ENCODE results near the gene KIF12.

Gene KIF12

DNA sequence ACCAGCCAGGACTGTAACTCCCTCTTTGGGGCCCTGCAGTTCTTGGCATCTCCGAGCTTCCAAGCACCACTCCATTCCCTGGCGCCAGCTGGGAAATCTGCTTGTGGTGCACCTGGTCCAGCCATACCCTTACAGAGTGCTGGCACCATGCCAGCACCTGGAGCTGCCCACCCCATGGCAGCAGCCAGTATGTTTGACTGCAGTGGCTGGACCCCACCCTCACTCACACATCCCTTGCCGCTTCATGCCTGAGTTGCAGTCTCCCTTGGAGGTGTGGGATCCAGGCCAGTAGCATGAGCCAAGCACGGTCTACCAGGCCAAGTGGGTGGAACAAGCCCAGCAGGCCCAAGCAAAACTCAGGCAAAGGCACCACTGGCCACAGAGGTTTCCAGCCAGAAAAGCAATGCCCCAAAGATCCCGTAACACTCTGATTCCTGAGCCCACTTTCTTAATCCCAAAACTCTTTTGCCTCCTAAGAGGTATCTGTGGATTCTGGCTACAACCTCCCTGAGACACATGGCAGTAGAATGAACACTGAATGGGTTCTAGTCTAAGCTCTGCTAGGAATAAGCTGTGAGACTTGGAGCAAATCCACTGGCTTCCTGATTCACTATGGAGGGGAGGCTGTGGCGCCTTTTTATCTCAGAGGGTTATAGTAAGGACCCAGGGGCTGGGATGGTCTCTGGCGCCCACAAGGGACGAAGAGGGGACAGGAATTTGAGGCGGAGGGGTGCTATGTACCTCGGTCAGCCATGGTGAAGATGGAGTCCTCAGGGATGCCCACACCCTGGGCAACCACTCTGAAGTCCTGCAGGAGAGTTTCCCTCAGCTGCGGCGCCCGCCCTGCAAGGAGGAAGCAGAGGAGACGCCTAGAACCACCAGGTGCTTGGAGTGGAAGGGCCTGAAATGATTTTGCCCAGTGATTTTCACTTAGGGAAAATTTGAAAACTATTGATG, 26.6 kb downstream of the KIF12 start:
- FAIRE-seq (no peak), DNase-seq (ENCODE audit: extremely low spot score, insufficient read length, low read depth) (no peak)

DNA sequence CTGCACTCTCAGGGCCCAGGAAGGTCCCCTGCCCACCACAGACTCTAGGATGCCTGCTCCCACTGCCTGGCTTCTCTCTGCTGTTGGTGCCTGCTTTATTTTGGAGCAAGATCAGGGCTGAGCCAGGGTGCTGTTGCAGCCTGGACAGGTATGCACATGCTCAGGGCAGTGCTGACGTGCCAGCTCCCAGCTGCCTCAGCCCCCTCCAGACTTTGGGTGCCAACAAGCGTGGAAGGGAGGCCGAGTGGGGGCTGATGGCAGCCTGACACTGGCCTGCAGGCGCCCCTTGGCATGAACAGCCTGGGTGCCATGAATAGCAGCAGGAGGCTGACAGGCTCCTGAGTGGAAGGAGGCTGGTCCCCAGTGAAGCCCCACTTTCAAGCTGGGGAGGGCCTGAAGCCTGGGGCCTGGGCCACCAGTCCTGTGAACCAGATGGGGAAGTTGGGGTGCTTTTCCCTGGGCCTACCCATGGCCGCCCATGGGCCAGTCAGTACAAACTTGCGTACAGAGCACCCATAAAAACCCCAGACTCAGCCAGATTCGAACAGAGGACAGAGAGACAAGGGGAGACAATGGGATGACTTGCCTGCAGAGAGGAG, 27.8 kb downstream of the KIF12 start:
- DNase-seq (ENCODE audit: extremely low spot score, insufficient read length, low read depth): no peak
- FAIRE-seq: no peak

DNA sequence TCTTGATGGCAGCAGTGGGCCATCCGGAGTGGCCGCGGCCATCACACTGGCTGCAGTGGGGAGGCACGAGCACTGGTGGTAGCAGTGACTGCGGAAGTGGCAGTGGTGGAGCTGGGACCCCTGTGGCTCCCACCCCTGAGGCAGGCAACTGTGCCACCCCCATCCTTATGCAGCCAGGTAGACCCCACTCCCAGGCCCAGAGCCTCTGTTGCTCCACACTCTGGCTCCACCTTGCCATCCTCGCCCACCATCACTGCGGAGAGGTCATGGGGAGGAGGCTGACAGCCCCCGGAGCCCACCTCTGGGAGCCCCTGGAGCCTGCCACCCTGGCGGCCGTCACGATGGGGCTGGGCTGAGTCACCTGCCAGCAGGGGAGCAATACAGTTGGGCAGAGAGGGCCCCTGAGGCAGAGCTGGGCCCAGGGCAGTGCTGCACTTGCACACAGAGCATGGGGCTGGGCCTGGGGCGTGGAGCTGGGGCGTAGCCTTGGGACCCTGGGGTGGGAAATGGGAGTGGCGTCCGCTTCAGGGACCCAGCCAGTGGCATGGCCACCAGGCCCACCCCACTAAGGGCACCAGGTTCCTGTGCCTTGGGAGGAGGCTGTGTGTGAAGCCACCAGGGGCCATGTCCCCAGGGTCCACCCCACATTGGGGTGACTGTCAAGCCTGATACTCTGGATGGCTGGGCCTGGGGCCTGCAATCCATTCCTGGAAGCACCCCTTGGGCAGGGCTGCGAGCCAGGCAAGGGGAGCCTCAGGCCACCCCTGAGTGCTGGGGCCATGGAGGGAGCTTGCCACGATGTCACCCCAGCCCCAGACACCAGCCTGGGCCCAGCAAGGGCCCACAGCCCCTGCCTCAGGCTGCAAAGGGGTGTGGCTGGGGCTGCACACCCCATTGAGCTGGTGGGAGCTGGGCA, 28.6 kb downstream of the KIF12 start:
- DNase-seq (ENCODE audit: extremely low spot score, insufficient read length, low read depth) (no peak), FAIRE-seq (no peak)

DNA sequence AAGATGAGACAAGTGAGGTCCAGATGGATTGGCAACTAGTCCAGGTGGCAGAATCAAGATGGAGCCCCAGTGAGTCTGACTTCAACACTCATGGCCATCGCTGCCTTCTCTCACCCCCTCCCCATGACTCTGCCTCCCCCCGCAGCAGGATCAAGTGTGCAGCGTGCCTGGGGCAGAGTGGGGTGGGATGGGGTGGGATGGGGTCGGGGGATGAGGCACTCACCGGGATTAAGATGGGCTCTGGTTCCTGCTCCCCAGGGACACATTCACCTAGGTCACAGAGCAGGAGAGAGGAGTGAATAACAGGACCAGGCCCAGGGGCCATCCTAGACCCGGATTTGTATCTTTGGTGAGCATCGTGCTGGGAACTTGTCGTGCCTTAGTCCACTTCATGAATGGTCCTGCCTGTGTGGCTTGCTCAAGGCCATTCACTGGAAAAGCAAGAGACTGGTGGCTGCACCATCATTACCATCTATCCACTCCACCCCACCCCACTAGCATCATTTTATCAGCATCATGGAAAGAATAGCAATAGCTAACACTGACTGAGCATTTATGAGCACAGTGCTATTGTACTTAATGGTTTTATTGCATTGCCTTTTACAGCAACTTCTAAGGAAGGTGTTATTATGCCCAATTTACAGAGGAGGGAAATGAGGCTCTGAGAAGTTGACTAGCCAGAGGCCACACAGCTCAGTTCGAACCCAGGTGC, 29.5 kb downstream of the KIF12 start:
- no peak for FAIRE-seq
- DNase-seq (ENCODE audit: extremely low spot score, insufficient read length, low read depth): no peak

DNA sequence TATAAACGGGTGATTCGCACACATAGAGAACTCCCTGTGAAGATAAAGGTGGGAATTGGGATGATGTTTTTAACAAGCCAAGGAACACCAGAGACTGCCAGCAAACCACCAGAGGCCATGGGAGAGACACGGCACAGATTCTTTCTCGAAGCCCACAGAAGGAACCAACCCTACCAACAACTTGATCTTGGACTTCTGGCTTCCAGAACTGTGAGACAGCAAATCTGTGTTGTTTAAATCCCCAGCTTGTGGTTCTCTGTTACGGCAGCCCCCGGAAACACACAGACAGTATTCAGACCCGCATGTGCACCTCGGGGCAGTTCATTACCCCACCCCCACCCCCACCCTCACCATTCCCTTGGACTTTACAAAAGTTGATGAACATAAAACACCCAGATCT, 33.8 kb downstream of the KIF12 start:
- no peak for DNase-seq (ENCODE audit: extremely low spot score, insufficient read length, low read depth)
- no peak for FAIRE-seq

DNA sequence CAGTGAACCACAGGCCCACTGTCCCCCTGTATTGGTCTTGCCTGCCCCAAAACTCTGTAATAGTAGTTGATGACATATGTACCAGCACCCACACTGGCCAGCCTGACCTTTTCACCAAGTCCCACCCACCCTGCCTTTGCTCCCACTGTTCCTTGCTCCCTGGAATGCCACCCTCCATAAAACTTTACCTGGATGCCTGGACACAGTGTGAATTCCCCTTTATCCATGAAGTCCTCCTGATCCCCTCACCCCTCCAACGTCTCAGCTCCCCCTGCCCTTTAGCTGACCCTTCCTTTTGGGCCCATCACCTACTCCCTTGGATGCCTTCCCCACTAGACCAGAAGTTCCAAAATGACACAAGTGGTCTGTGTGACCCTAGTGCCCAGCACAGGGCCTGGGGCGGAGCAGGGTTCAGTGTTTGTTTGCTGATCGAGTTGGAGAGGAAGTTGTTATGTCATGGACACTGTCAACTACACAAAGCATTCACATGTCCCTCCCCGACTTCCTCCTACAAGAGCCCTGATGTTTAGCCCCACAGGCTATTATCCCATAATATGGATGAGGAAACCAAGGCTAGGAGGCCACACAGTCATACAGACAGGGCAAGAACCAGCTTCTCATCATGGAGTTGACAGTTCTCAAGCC, 37.1 kb downstream of the KIF12 start:
- no peak for DNase-seq (ENCODE audit: extremely low spot score, insufficient read length, low read depth)
- FAIRE-seq: no peak

DNA sequence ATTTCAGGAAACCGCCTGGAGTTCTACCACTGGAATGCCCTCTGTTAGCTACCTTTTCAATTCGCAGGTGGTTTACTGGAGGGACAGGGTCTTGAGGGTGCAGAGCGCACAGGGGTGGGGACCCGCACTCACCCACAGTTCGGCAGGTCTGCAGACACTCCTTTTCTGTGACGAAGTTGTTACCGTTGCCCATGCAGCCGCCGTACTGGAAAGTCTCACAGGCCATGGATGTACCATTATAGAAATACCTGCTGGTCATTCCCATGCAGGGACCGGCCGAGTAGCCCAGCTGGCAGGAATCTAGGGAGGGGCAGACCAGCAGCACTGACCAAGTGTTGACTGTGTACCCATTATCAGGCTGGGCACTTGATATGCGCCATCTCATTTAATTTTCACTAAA, 37.8 kb downstream of the KIF12 start:
- no peak for DNase-seq (ENCODE audit: extremely low spot score, insufficient read length, low read depth)
- no peak for FAIRE-seq

DNA sequence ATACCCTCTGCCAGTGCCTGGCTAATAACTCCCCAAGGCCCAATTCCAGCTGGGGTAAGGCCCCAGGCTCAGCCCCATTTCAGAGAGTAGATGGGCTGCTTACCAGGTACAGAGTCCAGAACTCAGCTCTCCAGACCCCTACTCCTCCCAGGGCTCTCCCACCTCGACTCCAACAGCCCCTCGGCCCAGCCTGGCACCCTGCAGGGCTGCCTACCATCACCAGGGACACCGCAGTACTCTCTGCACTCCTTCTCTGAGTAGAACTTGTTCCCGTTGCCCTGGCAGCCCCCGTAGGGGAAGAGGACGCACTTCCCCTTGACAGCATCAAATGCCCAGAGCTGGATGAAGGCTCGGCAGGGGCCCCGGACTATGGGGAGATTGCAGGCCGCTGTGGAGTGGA, 38.4 kb downstream of the KIF12 start:
- FAIRE-seq (no peak), DNase-seq (ENCODE audit: extremely low spot score, insufficient read length, low read depth) (no peak)

DNA sequence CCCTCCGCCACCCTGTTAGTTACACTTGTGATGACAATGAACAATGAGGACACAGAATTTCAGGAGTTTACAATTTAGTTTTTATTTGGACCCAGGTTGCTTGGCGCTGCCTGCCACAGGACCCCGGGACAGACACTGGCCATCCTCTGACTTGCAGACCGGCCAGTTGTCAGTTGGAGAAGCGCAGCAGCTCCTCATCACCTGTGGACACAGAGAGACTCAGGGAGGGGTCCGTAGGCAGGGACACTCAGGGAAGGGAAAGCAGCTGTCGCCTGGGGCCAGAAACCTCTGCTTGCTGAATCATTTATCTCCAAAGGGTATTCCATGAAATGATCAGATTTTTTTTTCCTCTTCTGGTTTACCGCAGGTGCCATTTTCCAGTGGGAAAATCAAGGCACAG, 39.0 kb downstream of the KIF12 start:
- no peak for DNase-seq (ENCODE audit: extremely low spot score, insufficient read length, low read depth)
- FAIRE-seq: no peak

DNA sequence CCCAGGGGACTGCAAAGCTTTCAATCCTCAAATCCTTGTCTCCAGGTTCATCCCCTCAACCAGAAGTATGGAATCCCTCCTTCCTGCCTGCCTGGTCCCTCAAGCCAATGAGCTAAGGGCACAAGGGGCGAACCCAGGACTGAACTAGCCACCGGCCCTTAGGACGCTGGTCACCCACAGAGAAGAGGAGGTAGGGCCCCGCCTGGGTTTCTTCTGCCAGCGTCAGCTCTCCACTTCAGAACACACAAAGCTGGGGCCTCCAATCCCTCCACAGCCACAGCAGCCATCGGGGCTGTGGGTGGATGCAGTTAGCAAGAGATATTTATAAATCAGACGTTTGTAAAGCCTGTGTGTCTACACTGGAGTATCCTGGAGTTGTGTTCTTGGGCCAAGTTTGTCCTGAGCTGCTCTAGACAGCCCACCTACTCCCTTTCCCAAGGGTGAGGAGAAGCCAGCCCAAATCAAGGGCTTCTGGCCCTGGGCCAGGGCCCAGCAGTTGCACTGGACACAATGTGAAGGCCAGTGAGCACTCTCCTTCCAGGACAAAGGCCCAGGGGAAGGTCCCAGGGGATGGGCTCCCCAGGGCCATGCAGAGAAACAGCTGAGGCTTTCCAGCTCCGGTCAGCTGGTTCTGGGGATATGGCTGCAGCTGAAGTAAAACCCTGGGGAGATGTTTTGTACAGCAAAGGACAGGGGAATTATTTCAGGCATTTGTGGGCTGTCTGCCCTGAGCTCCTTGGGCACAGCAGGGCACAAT, 39.9 kb downstream of the KIF12 start:
- DNase-seq (ENCODE audit: extremely low spot score, insufficient read length, low read depth) (no peak), FAIRE-seq (no peak)

DNA sequence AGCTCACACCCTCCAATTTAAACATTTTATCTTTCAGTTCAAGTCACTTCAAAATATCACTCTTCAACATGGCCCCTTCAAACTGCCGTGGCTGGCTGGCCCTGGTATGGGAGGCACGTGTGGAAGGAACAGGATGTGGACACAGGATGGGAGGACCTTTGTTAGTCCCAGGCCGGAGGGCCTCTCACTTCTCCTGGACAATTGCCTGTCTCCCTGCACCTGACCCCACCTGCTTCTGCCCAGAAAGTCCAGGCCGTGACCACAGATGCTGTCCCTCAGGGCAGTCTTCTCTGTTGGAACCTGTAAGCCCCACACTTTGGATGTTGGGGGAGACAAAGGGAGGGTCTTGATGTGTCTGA, 40.4 kb downstream of the KIF12 start:
- FAIRE-seq: no peak

DNA sequence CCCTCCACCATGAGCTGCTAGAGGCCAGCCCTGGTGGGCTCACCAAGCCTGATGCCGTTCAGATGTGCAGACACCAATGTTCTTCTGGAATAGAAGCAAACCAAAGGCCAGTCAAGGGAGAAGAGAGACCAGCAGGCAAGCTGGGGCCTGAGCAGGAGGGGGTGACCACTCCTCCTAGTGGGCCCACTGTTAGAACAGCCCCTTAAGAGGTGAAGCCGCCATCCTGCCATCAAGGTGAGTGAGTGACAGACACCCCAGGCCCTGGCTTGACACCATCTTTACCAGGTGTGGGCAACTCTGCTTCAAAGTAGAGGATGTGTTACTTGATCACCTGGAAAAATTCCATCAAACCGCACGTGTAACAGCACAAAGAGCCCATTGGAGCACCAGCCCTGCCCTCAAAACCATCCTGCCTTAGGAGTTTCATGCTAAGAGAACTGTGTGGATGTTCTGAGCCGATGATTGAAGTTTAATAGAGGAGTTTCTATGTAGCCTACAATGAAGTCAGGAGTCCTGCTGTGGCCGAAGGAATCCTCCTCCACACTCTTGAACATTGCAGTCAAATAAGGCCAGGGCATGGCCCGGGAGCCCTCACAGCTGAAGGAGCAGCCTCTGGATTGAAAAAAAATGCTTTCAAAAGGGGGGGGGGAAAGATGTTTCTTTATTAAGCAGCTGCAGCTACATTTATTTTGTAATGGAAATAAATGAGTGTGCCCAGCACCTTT, 41.8 kb downstream of the KIF12 start:
- FAIRE-seq (no peak), DNase-seq (ENCODE audit: extremely low spot score, insufficient read length, low read depth) (no peak)

More for the DNA sequence above, 40.4 kb downstream of the KIF12 start:
- no peak for DNase-seq (ENCODE audit: extremely low spot score, insufficient read length, low read depth)

DNA sequence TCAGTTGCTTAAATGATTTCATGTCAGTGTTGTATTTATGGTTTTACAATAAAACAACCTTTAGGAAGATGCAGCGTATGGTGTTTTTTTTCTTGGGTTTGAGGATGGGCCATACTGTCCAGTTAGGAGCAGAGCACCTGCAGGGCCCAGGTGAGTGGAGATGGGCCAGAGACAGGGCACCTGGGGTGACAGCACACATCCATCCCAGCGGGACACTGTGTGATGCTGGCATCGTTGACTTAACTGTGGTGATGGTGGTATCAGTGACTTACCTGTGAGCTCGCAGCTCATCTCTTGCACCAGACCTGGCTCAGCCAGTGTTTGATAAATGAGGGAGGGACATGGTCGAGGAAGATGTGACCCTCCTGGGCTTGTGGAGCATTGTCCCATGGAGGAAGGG, 42.6 kb downstream of the KIF12 start:
- DNase-seq (ENCODE audit: extremely low spot score, insufficient read length, low read depth) (no peak), FAIRE-seq (no peak)

DNA sequence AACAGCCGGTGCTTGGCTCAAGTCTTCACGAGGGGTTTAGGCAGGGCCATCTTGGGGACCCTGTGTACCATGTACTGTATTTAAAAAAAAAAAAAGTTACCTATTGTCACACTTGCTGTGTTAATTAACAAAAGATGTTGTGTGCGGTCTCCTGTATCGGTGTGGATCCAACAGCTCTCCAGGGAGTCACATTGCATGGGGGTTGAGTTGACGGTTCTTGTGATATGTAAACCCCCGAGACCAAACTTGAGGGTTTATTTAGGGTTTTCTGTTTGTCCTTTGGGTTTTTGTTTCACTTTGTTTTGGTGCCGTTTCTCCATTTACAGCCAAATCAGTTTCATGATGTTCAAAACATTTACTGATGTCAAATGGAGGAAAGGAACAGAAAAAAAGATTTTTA, 43.2 kb downstream of the KIF12 start:
- FAIRE-seq (no peak), DNase-seq (ENCODE audit: extremely low spot score, insufficient read length, low read depth) (no peak)

DNA sequence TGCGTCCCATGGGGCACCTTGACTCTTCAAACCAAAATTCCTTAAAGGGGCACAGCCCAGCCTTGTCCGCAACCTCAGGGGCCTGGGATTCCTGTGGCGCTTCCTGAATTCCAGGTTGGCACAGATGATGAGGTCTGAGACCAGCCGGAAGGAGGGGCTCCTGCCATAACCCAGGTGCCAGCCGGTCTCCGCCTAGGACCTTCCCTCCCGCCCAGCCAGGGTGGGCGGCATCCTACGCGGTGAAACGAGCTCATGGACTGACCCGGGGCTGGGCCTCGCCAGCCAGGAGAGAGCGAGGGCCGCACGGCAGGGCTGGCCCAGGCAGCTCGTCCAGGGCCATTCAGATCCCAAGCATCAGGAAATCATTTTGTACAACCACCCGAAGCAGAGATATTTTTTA, 44.0 kb downstream of the KIF12 start:
- DNase-seq (ENCODE audit: extremely low spot score, insufficient read length, low read depth) (no peak), FAIRE-seq (no peak)

DNA sequence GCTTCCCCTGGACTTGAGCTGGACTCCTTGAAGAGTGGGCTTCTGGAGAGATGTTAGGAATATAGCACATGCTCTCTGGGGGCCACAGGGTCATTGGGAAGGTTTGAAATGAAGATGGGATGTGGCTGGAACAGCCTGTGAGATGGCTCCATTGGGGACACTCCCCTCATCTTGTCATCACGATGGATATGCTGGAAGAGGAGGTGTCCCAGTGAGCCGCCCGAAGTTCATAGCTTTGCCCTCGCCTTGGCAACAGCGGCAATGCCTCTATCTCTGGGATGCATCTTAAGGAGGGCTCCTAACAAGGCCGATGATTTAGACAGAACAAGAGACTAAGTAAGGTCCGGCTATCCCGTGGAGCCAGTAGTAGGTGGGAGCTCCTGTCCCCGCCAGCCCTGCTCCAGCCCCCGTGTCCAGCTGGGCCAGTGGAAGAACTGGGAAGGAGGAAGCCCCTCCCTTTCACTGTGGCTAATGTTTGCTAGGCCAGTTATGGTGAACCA, 44.9 kb downstream of the KIF12 start:
- DNase-seq (ENCODE audit: extremely low spot score, insufficient read length, low read depth) (no peak), FAIRE-seq (no peak)

DNA sequence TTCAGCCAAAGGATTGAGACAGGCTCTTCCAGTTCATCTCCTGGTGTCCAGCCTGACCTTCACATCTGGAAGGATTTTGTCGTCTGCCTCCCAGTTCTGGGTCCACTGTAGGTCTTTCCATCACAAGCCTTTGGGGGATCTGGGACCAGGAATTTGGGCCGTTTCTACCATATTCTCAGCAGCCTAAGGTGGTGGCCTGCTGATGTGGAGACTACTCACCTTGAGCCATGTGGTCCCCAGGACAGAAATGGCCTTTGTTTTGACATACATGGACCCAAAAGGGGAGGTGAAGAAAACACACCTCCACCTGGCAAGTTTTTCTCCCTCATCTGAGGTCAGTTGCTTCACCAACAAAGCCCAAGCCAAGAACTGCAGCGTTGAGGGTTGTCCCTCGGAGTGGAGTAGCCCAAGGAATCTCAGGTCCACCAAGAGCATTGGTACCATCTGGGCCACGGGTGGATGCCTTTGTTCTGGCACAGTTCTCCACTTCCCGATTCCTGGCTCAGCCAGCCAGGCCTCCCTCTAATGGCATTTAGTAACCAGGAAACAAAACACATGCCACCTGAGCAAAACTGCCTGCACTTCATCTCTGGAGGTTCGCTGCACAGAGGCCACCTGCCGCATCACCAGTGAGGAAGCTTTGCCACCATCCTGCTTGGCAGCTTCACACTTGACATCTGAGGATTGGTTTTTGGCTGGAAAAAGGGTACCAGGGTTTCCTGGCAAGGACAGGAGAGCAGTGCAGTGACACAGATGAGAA, 45.7 kb downstream of the KIF12 start:
- FAIRE-seq: no peak
- no peak for DNase-seq (ENCODE audit: extremely low spot score, insufficient read length, low read depth)

All from GM18507 (cell line).